NCI-H187 (cell line): ENCODE measurements around the gene PTCD2.

Experiments
- DNase-seq, 2 experiments: peaks; one replicate each; lab custom pipeline; 2025; lab: John Stamatoyannopoulos, UW

The PTCD2 gene

DNA sequence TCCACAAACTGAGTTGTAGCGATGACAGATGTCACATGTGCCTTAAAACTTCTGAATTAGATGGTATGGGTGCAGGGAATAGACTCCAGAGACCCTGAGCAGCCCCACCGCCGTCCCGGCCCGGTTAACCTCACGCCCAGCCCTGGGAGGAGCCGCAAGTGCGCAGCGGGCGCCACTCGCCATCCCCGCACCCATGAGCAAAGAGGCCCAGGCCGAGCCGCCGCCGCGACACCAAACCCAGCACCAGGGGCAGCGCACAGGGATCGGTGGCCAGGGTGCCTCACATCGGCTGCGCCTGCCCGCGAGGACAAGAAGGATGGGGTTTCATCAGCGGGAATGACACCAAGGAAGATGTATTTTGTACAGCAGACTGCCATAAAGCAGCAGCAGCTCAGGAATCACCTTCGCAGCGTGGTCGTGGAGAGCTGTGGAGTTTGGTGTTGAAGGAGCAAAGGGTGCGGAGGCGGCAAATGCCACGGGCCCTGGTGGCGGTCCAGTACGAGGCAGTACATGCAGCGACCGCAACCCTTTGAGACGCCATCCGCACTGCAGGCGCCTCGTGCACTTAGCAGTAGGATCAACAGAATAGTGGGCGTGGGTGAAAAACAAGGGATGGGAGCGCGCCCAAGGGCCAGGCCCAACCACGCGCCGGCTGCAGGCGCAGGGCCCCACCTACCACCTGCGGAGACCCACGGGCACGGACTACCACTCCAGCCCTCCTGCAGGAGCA lies 97.3 kb downstream of the PTCD2 start:
- DNase-seq = no peak
